Neutrophil (primary cell): ENCODE data around the gene KDM6A.

Experiments used
- H3K27ac ChIP-seq: fragments of 200-600 bp; sonication (generic); 2 replicates; pipeline ENCODE4 v1.5.1; 2016; ENCODE audit warnings: mild to moderate bottlenecking, moderate library complexity
- H3K27me3 ChIP-seq: fragments of 200-600 bp; sonication (generic); 2 replicates; pipeline ENCODE4 v1.6.0; 2016; ENCODE audit warnings: mild to moderate bottlenecking
- H3K36me3 ChIP-seq: fragments of 200-600 bp; sonication (generic); 2 replicates; pipeline ENCODE4 v1.5.1; 2017
- H3K4me1 ChIP-seq, 2 experiments: fragments of 200-600 bp in 1 of 2; sonication (generic) in 1 of 2; 1 replicate in 1 of 2; 2 replicates in 1 of 2; pipeline versions ENCODE4 v1.5.1 to v1.6.1; 2013 to 2016; ENCODE audit warnings: low read depth in 1 of 2, low read length in 1 of 2, mild to moderate bottlenecking in 1 of 2, moderate library complexity in 1 of 2; ENCODE audit not compliant: control insufficient read depth in 1 of 2, insufficient read depth in 1 of 2
- H3K4me3 ChIP-seq, 2 experiments: fragments of 200-600 bp in 1 of 2; sonication (generic) in 1 of 2; 1 replicate in 1 of 2; 2 replicates in 1 of 2; pipeline ENCODE4 v1.5.1; 2013 to 2016; ENCODE audit warnings: low read depth in 1 of 2, low read length in 1 of 2, mild to moderate bottlenecking in 1 of 2, moderate library complexity in 1 of 2
- H3K9me3 ChIP-seq: fragments of 200-600 bp; sonication (generic); 2 replicates; pipeline ENCODE4 v1.5.1; 2016
- TF ChIP-seq, protein P1 (sequence below): fragments of 200-600 bp; sonication (generic); IDR thresholded peaks from 2 replicates; pipeline ENCODE4 v1.5.1; 2016; ENCODE audit warnings: antibody characterized with exemption

KDM6A gene

DNA sequence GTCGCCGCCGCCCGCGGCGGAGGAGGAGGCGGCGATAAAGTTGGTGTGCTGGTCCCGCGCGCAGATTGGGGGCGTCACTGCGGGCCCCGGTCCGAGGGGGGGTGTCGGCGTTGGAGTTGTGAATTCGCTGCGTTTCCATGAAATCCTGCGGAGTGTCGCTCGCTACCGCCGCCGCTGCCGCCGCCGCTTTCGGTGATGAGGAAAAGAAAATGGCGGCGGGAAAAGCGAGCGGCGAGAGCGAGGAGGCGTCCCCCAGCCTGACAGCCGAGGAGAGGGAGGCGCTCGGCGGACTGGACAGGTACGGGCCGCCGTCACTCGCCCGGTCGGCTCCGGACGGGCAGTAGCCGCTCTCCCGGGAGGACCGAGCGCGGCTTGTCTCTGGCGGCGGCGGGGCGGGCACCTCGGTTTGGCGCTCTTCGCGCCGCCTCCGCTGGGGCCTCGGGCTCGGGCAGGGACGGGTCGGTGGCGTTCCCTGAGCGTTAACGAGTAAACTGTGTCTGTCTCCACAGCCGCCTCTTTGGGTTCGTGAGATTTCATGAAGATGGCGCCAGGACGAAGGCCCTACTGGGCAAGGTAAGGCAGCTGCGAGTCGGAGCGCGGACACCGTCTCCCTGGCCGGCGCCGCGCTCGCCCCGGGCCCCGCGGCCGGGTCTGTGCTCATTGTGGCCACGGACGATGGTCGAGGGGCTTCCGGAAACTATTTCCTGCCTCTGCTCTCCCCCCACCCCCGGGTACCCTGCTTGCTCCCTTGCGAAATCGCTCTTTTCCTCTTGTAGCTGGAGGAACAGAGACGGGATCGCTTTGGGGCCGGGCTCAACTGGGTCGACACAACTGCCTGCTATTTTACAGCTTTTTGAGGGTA, 658 bp downstream of the KDM6A start:
- Histone ChIP-seq H3K4me1 (peaks cover 21 to 42% of the 10 kb centered on the region in 2 experiments), H3K9me3 (no peaks in the 10 kb centered on the region), H3K27me3 (no peaks in the 10 kb centered on the region), H3K36me3 (no peaks in the 10 kb centered on the region), H3K27ac (peak overlapping the region; percentile 100), H3K4me3 (peak overlapping the region; percentile 72 to 99)
- TF ChIP-seq, protein P1, sequence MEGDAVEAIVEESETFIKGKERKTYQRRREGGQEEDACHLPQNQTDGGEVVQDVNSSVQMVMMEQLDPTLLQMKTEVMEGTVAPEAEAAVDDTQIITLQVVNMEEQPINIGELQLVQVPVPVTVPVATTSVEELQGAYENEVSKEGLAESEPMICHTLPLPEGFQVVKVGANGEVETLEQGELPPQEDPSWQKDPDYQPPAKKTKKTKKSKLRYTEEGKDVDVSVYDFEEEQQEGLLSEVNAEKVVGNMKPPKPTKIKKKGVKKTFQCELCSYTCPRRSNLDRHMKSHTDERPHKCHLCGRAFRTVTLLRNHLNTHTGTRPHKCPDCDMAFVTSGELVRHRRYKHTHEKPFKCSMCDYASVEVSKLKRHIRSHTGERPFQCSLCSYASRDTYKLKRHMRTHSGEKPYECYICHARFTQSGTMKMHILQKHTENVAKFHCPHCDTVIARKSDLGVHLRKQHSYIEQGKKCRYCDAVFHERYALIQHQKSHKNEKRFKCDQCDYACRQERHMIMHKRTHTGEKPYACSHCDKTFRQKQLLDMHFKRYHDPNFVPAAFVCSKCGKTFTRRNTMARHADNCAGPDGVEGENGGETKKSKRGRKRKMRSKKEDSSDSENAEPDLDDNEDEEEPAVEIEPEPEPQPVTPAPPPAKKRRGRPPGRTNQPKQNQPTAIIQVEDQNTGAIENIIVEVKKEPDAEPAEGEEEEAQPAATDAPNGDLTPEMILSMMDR, result no peak

- peak overlapping the region; percentile 72 to 99 for H3K4me3 ChIP-seq
- H3K27me3 ChIP-seq, result no peaks in the 10 kb centered on the region
- no peaks in the 10 kb centered on the region for H3K36me3 ChIP-seq
- H3K9me3 ChIP-seq, result no peaks in the 10 kb centered on the region
- TF ChIP-seq, protein P1, result no peak
- peak overlapping the region; percentile 100 for H3K27ac ChIP-seq
- H3K4me1 ChIP-seq, result peaks cover 26 to 49% of the 10 kb centered on the region in 2 experiments
These were observed 1.6 kb downstream of the KDM6A start for GRCh38 chrX:44874420-44875184.

- H3K9me3 ChIP-seq, result no peaks in the 10 kb centered on the region
- H3K27ac ChIP-seq, result peak overlapping the region; percentile 100
- no peaks in the 10 kb centered on the region for H3K27me3 ChIP-seq
- peaks cover 26 to 49% of the 10 kb centered on the region in 2 experiments for H3K4me1 ChIP-seq
- peak overlapping the region; percentile 72 to 99 for H3K4me3 ChIP-seq
- H3K36me3 ChIP-seq, result no peaks in the 10 kb centered on the region
- TF ChIP-seq, protein P1, result no peak
These were observed 2.1 kb downstream of the KDM6A start for GRCh38 chrX:44875185-44875489.

GRCh38 chrX:44876086-44876485, 3.1 kb downstream of the KDM6A start:
- peaks cover 26 to 52% of the 10 kb centered on the region in 2 experiments for H3K4me1 ChIP-seq
- H3K4me3 ChIP-seq, result peak overlapping the region in 1 of 2 experiments; percentile 99
- H3K9me3 ChIP-seq, result no peaks in the 10 kb centered on the region
- TF ChIP-seq, protein P1, result no peak
- H3K36me3 ChIP-seq, result no peaks in the 10 kb centered on the region
- H3K27me3 ChIP-seq, result no peaks in the 10 kb centered on the region
- H3K27ac ChIP-seq, result peak overlapping the region; percentile 100

DNA sequence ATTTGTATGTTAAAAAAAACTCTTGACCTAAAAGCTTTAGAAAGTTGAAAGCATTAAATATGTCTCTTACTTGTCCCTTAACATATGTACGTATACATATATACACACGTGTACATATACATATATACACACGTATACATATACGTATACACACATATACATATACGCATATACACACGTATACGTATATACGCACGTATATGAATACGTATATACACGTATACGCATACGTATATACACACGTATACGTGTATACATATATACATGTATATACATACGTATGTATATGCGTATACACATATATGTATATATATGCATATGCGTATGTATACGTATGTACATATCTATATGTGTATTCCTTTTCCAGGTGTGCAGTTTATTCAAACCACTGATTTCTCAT, 3.8 kb downstream of the KDM6A start:
- TF ChIP-seq, protein P1, result no peak
- H3K9me3 ChIP-seq, result no peaks in the 10 kb centered on the region
- no peak overlapping the region for H3K4me3 ChIP-seq
- H3K27me3 ChIP-seq, result no peaks in the 10 kb centered on the region
- H3K4me1 ChIP-seq, result peaks cover 22 to 47% of the 10 kb centered on the region in 2 experiments
- no peak overlapping the region for H3K27ac ChIP-seq
- no peaks in the 10 kb centered on the region for H3K36me3 ChIP-seq
